CD8-positive, alpha-beta memory T cell (primary cell): ENCODE data around the gene PTEN. TPM values are rescaled to one million over a fixed set of nuclear protein-coding genes. Genes with fewer than 3 reads are reported as not detected.
"Not testable (repeated sequence)": the region's sequence is repeated elsewhere in the genome, so short reads cannot be mapped to it uniquely, and the experiment has no call there.

Experiments
- CTCF ChIA-PET: fragments of 350-600 bp; sonication (Branson Sonifier 250); formaldehyde crosslinking; loops from one replicate; lab custom pipeline; 2021; ENCODE audit warnings: antibody characterized with exemption; lab: Charles Lee
- POLR2A ChIA-PET: fragments of 350-600 bp; sonication (Branson Sonifier 250); formaldehyde crosslinking; loops from one replicate; lab custom pipeline; 2021; ENCODE audit warnings: antibody characterized with exemption; lab: Charles Lee
- DNase-seq, 5 donors: peaks; one replicate each; pipeline versions ENCODE4 v3.0.0 to v3.0.0-alpha.2; 2020 to 2022; ENCODE audit warnings: mixed read lengths in 1 of 5
- H3K27ac ChIP-seq: one replicate; pipeline ENCODE4 v1.7.0; 2013; ENCODE audit warnings: low read depth, mild to moderate bottlenecking, low read length, moderate library complexity
- H3K27me3 ChIP-seq: 2 replicates; pipeline ENCODE4 v1.7.0; 2013; ENCODE audit warnings: low read length, mild to moderate bottlenecking; ENCODE audit not compliant: insufficient read depth, poor library complexity, severe bottlenecking
- H3K36me3 ChIP-seq: 2 replicates; pipeline ENCODE4 v1.7.0; 2013; ENCODE audit warnings: mild to moderate bottlenecking, low read length, moderate library complexity; ENCODE audit not compliant: insufficient read depth
- H3K4me1 ChIP-seq: 2 replicates; pipeline ENCODE4 v1.7.0; 2013; ENCODE audit warnings: mild to moderate bottlenecking, low read length, moderate library complexity; ENCODE audit not compliant: insufficient read depth
- H3K4me3 ChIP-seq: 2 replicates; pipeline ENCODE4 v1.7.0; 2013; ENCODE audit warnings: mild to moderate bottlenecking, low read length
- H3K9me3 ChIP-seq: 2 replicates; pipeline ENCODE4 v1.7.0; 2013; ENCODE audit warnings: mild to moderate bottlenecking, low read length
- H3K27ac Mint-ChIP-seq, 8 donors: one replicate each; pipeline ENCODE4 v1.8.0; 2020 to 2021; ENCODE audit warnings: mixed read lengths in 8 of 8, mild to moderate bottlenecking in 6 of 8, inconsistent platforms in 3 of 8, moderate library complexity in 3 of 8
- H3K27me3 Mint-ChIP-seq, 2 donors: one replicate each; pipeline ENCODE4 v1.8.0; 2020 to 2021; ENCODE audit warnings: mixed read lengths in 2 of 2, mild to moderate bottlenecking in 1 of 2, moderate library complexity in 1 of 2
- H3K36me3 Mint-ChIP-seq, 3 donors: one replicate each; pipeline ENCODE4 v1.8.0; 2020 to 2021; ENCODE audit warnings: mixed read lengths in 3 of 3, inconsistent platforms in 1 of 3, mild to moderate bottlenecking in 1 of 3
- H3K4me1 Mint-ChIP-seq, 3 donors: one replicate each; pipeline ENCODE4 v1.8.0; 2020 to 2021; ENCODE audit warnings: mixed read lengths in 3 of 3, inconsistent platforms in 1 of 3, mild to moderate bottlenecking in 1 of 3
- H3K4me3 Mint-ChIP-seq, 7 donors: one replicate each; pipeline ENCODE4 v1.8.0; 2020 to 2021; ENCODE audit warnings: mixed read lengths in 7 of 7, mild to moderate bottlenecking in 6 of 7, moderate library complexity in 4 of 7, inconsistent platforms in 2 of 7
- H3K9me3 Mint-ChIP-seq, 5 donors: one replicate each; pipeline ENCODE4 v1.8.0; 2020 to 2022; ENCODE audit warnings: mixed read lengths in 5 of 5, mild to moderate bottlenecking in 3 of 5, moderate library complexity in 2 of 5, inconsistent platforms in 1 of 5
- polyA plus RNA-seq: library from polyadenylated mRNA; unstranded; fragments of 300-500 nt; fragmentation: Illumina TruSeq; gene quantifications from one replicate; pipeline ENCODE4 v1.2.3, GENCODE V29; 2021
- total RNA-seq, 2 experiments: library from RNA; stranded (reverse); gene quantifications; one replicate each; pipeline ENCODE4 v1.2.3, GENCODE V29; 2021

PTEN gene
- total and polyA plus RNA-seq, 3 experiments from 2014 or later, result 29.1 to 50.6 (median 49.5) TPM

- H3K9me3 Mint-ChIP-seq, result no peaks in the 10 kb centered on the region
- Histone ChIP-seq H3K4me3 (no peak overlapping the region), H3K27me3 (no peaks in the 10 kb centered on the region), H3K9me3 (no peaks in the 10 kb centered on the region), H3K36me3 (no peaks in the 10 kb centered on the region), H3K4me1 (peaks cover 61% of the 10 kb centered on the region), H3K27ac (no peak overlapping the region)
- H3K36me3 Mint-ChIP-seq, result peaks cover 0 to 26% (median 9%) of the 10 kb centered on the region in 3 donors
- peak overlapping the region in 2 of 8 donors; percentile 7 to 63 for H3K27ac Mint-ChIP-seq
- POLR2A ChIA-PET, result interaction anchor here (0.8 kb wide), 1 partner anchor 11 kb away, joined by 4 read pairs; no protein-coding TSS in a partner anchor
- peaks cover 65 to 98% (median 89%) of the 10 kb centered on the region in 3 donors for H3K4me1 Mint-ChIP-seq
- CTCF ChIA-PET, result interaction anchor here (2.0 kb wide), 1 partner anchor 11 kb away, joined by 6 read pairs; no protein-coding TSS in a partner anchor
- no peak for DNase-seq
- no peaks in the 10 kb centered on the region for H3K27me3 Mint-ChIP-seq
- H3K4me3 Mint-ChIP-seq, result peak overlapping the region in 3 of 7 donors; percentile 25 to 47 (median 32)
Measured at GRCh38 chr10:87873656-87874055, 10.2 kb downstream of the PTEN start.

- Mint-ChIP-seq H3K4me1 (peaks cover 53 to 94% (median 86%) of the 10 kb centered on the region in 3 donors), H3K36me3 (peaks cover 10 to 36% (median 16%) of the 10 kb centered on the region in 3 donors), H3K9me3 (no peaks in the 10 kb centered on the region), H3K4me3 (peak overlapping the region in 1 of 7 donors; percentile 51), H3K27me3 (no peaks in the 10 kb centered on the region), H3K27ac (no peak overlapping the region)
- DNase-seq, result no peak
- ChIA-PET CTCF (interaction anchor here (1.9 kb wide), 1 partner anchor 14 kb away, joined by 5 read pairs; no protein-coding TSS in a partner anchor), POLR2A (no interaction called here)
- Histone ChIP-seq H3K9me3 (no peaks in the 10 kb centered on the region), H3K27ac (no peak overlapping the region), H3K4me1 (peaks cover 42% of the 10 kb centered on the region), H3K27me3 (no peaks in the 10 kb centered on the region), H3K36me3 (no peaks in the 10 kb centered on the region), H3K4me3 (no peak overlapping the region)
Measured at GRCh38 chr10:87875929-87876571, 12.6 kb downstream of the PTEN start.

GRCh38 chr10:87878664-87879459, 15.4 kb downstream of the PTEN start:
- Histone ChIP-seq H3K4me3 (no peak overlapping the region), H3K4me1 (peaks cover 29% of the 10 kb centered on the region), H3K27ac (no peak overlapping the region), H3K9me3 (no peaks in the 10 kb centered on the region), H3K36me3 (no peaks in the 10 kb centered on the region), H3K27me3 (no peaks in the 10 kb centered on the region)
- H3K4me3 Mint-ChIP-seq, result peak overlapping the region in 1 of 7 donors; percentile 6
- no peaks in the 10 kb centered on the region for H3K27me3 Mint-ChIP-seq
- ChIA-PET CTCF (interaction anchor here (0.8 to 0.9 kb wide), 2 partner anchors 19 to 510 kb away, joined by 3 read pairs; no protein-coding TSS in a partner anchor), POLR2A (no interaction called here)
- peaks cover 20 to 44% (median 28%) of the 10 kb centered on the region in 3 donors for H3K36me3 Mint-ChIP-seq
- peak overlapping the region in 3 of 8 donors; percentile 4 to 20 (median 13) for H3K27ac Mint-ChIP-seq
- H3K9me3 Mint-ChIP-seq, result peaks cover 0 to 6% (median 0%) of the 10 kb centered on the region in 5 donors
- DNase-seq, result no peak
- H3K4me1 Mint-ChIP-seq, result peaks cover 46 to 90% (median 86%) of the 10 kb centered on the region in 3 donors

GRCh38 chr10:87880336-87880735, 16.9 kb downstream of the PTEN start:
- H3K4me3 ChIP-seq, result no peak overlapping the region
- no peaks in the 10 kb centered on the region for H3K9me3 ChIP-seq
- no peaks in the 10 kb centered on the region for H3K36me3 ChIP-seq
- Mint-ChIP-seq H3K27me3 (no peaks in the 10 kb centered on the region), H3K9me3 (peaks cover 0 to 6% (median 0%) of the 10 kb centered on the region in 5 donors), H3K36me3 (peaks cover 18 to 45% (median 28%) of the 10 kb centered on the region in 3 donors), H3K27ac (no peak overlapping the region), H3K4me1 (peaks cover 38 to 76% (median 75%) of the 10 kb centered on the region in 3 donors), H3K4me3 (no peak overlapping the region)
- POLR2A ChIA-PET, result no interaction called here
- no peak overlapping the region for H3K27ac ChIP-seq
- CTCF ChIA-PET, result interaction anchor here (0.9 kb wide), 1 partner anchor 509 kb away, joined by 3 read pairs; no protein-coding TSS in a partner anchor
- H3K27me3 ChIP-seq, result no peaks in the 10 kb centered on the region
- peaks cover 14% of the 10 kb centered on the region for H3K4me1 ChIP-seq
- DNase-seq, result no peak

- H3K27me3 ChIP-seq, H3K36me3 ChIP-seq, H3K4me3 ChIP-seq, H3K9me3 ChIP-seq, H3K27ac ChIP-seq, H3K27me3 Mint-ChIP-seq, DNase-seq, H3K9me3 Mint-ChIP-seq, CTCF ChIA-PET, POLR2A ChIA-PET: not testable (repeated sequence)
- H3K4me1 Mint-ChIP-seq, result peaks cover 38 to 75% (median 73%) of the 10 kb centered on the region in 3 donors
- H3K27ac Mint-ChIP-seq, result peak overlapping the region in 3 of 8 donors; percentile 26 to 68 (median 57)
- peaks cover 14% of the 10 kb centered on the region for H3K4me1 ChIP-seq
- peak overlapping the region in 1 of 7 donors; percentile 15 for H3K4me3 Mint-ChIP-seq
- H3K36me3 Mint-ChIP-seq, result peaks cover 20 to 53% (median 38%) of the 10 kb centered on the region in 3 donors
Measured at GRCh38 chr10:87881373-87882059, 18.1 kb downstream of the PTEN start.

- peaks cover 27 to 62% (median 49%) of the 10 kb centered on the region in 3 donors for H3K36me3 Mint-ChIP-seq
- peaks cover 14% of the 10 kb centered on the region for H3K4me1 ChIP-seq
- no peak overlapping the region for H3K27ac Mint-ChIP-seq
- peaks cover 5% of the 10 kb centered on the region for H3K9me3 ChIP-seq
- no peaks in the 10 kb centered on the region for H3K27me3 Mint-ChIP-seq
- POLR2A ChIA-PET, result no interaction called here
- H3K36me3 ChIP-seq, result peaks cover 13% of the 10 kb centered on the region
- peaks cover 48 to 78% (median 75%) of the 10 kb centered on the region in 3 donors for H3K4me1 Mint-ChIP-seq
- no peak overlapping the region for H3K27ac ChIP-seq
- H3K9me3 Mint-ChIP-seq, result peaks cover 0 to 14% (median 5%) of the 10 kb centered on the region in 5 donors
- no peaks in the 10 kb centered on the region for H3K27me3 ChIP-seq
- peak overlapping the region in 2 of 7 donors; percentile 40 to 47 for H3K4me3 Mint-ChIP-seq
- H3K4me3 ChIP-seq, result no peak overlapping the region
- DNase-seq, result no peak
- CTCF ChIA-PET, result interaction anchor here (1.2 kb wide), 1 partner anchor 231 kb away, joined by 3 read pairs; no protein-coding TSS in a partner anchor
Measured at GRCh38 chr10:87882555-87883294, 19.3 kb downstream of the PTEN start.

- Histone ChIP-seq H3K36me3 (peaks cover 13% of the 10 kb centered on the region), H3K27ac (no peak overlapping the region), H3K27me3 (no peaks in the 10 kb centered on the region), H3K4me1 (peaks cover 11% of the 10 kb centered on the region), H3K9me3 (peaks cover 5% of the 10 kb centered on the region), H3K4me3 (peak overlapping the region; percentile 13)
- H3K27ac Mint-ChIP-seq, result no peak overlapping the region
- no peaks in the 10 kb centered on the region for H3K27me3 Mint-ChIP-seq
- H3K4me1 Mint-ChIP-seq, result peaks cover 50 to 80% (median 80%) of the 10 kb centered on the region in 3 donors
- peaks cover 17 to 44% (median 32%) of the 10 kb centered on the region in 3 donors for H3K36me3 Mint-ChIP-seq
- DNase-seq, result no peak
- ChIA-PET CTCF (no interaction called here), POLR2A (no interaction called here)
- peaks cover 0 to 13% (median 5%) of the 10 kb centered on the region in 5 donors for H3K9me3 Mint-ChIP-seq
- H3K4me3 Mint-ChIP-seq, result no peak overlapping the region
Measured at GRCh38 chr10:87886635-87887034, 23.2 kb downstream of the PTEN start.
